GM19240 (cell line): ENCODE measurements around the gene PAPPA2.

Source experiments
- DNase-seq: peaks from one replicate; pipeline ENCODE4 v3.0.0; 2011; ENCODE audit warnings: low spot score; ENCODE audit not compliant: insufficient read length

Gene PAPPA2

DNA sequence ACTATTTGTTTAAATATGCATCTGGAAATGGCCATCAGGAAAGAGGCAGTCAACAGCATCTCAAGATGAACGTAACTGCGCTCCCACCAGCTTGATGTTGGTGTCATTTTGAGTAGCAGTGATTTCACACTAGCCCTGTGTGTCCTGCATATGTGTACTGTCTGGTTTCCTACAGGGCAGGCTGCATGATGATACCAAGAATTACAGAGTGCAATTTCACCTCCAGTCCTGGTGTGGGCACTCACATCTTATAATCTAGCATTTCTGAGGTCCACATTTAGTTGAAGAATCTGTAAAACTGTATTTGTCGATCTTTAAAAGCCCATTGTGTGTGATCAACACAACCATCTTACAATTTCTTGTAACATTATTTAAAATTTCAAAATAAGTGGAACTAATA lies 336.4 kb downstream of the PAPPA2 start:
- DNase-seq, result no peak

- no peak for DNase-seq
Measured at GRCh38 chr1:176800978-176801513, 338.1 kb downstream of the PAPPA2 start.

DNA sequence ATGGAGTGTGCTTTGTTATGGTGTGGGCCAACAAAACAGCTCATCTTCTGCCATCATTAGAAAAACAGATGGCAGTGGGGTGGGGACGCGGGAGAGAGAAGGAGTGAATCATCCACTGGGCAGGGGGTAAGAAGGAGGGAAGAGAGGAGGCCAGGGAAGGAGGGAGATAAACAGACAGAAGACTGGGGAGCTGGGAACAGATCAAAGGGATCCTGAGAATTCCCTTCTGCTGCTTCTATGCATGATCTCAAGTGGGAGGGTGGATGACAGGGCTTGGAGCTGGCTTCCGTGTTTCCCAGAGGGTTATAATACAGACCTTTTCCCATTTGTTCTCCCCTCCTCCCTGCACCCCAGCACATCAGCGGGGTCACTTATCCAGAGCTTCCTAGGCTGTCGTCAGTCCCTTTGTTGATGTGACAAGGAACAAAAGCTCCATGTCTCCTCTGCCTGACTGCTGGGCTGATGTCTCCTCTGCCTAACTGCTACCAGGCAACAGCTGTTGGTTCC lies 338.6 kb downstream of the PAPPA2 start:
- DNase-seq, result no peak

DNA sequence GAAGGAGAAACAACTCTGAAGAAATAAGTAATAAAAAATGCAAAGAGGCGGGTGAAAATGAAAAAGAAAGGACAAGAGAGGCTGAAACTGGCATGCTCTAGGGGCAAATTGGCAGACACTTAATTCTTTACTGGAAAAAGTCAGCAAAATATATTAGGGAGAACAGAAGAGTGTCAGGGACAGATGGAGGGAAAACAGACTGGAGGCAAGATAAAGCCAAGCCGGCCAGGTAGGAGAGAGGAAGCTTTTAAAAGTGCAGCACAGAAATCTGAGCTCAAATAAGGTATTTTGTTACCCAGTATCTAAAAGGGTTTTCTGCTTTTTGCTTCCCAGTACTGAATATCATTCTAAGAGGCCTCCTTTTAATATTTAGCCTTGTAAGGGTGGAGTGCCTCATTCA lies 339.3 kb downstream of the PAPPA2 start:
- DNase-seq, result no peak

DNA sequence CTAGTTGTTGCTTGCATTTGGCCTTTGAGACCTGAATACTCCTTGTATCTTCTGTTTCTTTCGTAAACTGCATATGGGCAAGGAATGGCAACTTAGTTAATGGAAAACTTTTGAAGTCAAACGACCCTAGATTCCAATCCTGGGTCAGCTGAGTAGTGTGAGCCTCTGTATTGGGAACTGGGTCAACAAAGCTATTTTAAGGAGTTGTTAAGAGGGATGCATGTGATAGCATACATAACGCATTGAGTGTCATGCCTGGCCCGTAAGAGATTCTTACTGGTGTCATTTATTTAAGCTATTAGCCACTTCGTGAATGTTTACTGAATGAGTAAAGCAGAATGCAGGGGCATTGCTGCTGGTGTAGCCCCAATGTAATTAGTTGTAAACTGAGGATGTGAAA lies 340.1 kb downstream of the PAPPA2 start:
- DNase-seq, result no peak

GRCh38 chr1:176803596-176803995 lies 340.6 kb downstream of the PAPPA2 start:
- no peak for DNase-seq

DNA sequence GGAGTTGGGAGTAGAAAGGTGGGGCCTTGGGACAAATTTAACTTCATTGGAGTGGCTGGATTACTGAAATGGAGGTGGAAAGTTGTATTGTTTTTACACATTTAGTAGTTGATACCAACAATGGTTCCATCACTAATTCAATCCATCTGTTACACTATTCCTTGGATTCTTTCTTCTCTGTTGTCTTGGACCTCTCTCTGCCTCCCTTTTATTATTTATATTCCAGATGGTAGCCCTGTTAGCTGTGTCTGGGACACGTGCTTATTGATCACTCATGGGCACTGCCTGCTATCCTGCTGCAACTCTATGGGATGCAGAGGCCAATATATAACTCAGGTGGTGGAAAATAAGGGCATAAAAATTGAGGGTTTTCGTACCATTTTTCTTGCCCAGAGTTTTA lies 346.3 kb downstream of the PAPPA2 start:
- no peak for DNase-seq

DNA sequence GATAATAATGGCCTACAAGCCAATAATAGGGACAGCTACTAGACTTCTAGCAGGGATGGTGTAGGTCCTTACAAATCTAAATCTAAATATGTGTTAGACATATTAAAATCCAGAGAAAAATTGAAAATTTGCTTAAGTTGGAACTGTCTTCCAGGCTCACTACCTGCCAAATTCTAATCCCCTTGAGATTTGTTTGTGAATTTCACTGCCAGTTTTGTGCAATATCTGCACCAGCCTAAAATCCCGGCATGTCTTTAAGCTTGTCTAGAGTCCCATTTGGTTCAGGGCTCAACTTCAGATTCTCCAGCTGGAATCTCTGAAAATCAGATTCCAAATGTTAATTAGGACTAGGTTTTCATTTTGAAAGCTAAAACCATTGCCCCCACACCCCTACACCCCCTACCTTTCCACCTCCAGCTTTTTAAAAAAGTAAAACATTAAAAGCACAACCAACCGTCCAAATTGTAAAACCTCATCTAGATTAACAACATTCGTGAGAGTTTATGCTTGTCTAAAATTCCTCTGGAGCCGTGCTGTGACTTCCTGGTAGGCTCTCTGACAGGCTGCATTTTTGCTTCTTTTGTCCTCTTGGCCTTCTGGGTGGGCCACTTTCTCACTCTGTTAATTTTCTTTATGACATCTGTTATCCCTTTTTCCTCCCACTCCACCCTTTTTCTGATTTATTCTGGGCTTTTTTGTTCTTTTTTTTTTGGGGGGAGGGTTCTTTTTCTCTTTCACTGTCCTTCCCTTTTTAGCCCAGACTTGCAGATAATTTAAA lies 348.7 kb downstream of the PAPPA2 start:
- no peak for DNase-seq

GRCh38 chr1:176815621-176816020 lies 352.6 kb downstream of the PAPPA2 start:
- no peak for DNase-seq

DNA sequence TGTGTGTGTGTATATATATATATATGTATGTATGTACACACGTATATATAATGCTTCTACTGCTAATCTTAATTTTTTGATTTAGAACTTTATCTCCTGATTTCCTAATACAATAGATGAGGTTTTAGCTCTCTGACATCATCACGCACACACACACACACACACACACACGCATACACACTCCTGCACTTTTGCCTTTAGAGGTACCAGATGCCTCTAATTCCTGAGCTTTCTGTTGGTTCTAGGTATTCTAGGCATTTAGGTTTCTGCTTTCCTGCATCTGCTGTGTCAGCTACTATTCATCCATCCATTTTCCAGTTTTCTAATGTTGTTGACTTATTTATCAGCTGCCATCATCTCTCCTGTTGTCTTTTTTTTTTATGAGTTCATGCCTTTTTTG lies 353.3 kb downstream of the PAPPA2 start:
- no peak for DNase-seq

DNA sequence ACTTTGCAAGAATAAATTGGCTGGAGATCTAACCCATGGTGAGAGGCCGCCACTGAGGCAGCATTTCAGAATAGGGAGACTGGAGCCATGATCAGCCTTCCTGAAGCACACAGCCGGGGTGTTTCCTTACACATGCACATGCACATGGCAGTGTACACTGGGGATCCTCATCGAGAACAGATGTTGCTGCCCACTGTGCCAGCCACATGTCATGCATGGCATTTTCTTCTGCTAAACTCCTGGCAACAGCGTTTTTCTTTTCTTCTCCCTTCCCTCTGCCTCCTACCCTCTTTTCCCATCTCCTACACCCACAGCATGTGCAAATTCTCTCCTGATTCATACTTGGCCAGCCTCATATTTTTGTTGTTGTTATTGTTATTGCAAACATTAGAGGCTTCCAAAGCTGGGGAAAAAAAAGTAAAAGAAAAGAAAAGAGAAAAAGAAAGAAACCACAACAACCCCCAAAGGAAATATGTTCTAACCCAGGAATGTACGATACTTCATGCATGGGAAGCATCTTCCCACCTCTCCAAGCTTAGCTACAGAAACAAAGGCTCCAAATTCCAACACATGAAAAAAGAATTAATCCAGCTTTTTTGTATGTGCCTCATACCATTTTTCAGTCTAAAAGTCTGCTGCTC lies 357.5 kb downstream of the PAPPA2 start:
- no peak for DNase-seq

DNA sequence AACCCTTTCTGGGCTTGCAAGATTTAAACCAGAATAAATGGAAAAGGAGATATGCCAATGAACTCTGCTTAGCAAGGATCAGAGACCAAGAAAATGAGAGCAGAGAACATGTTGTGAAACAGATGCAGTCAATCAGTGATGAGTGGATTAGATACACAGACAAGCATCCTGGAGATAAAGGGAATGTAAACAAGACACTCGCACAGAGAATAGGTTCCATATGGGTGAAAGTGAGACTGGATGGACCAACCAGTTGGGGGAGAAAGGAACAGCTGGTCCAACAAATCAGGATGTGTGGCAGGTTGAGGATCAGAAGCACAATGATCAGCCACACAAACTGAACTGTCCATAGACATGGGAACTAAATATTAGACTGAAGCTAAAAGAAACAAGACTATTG lies 363.3 kb downstream of the PAPPA2 start:
- no peak for DNase-seq

DNA sequence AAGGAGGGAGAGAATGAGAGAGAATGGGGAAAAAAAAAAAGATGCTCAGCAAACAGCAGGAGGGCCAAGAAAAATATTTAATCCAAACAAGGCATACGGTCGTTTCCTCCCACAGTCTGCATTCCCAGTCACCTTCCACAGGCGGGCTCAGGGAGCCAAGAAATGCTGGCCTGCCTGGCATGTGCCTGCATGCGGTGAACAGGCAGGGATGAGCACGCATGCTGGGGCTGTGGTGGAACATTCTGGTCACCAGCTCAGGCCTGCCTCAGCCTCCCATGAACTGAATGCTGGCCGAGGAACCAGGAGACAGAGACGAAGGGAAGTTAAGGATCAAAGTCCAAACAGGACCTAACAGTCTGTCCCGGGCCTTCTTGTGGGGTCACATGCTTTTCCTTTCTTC lies 366.3 kb downstream of the PAPPA2 start:
- no peak for DNase-seq

DNA sequence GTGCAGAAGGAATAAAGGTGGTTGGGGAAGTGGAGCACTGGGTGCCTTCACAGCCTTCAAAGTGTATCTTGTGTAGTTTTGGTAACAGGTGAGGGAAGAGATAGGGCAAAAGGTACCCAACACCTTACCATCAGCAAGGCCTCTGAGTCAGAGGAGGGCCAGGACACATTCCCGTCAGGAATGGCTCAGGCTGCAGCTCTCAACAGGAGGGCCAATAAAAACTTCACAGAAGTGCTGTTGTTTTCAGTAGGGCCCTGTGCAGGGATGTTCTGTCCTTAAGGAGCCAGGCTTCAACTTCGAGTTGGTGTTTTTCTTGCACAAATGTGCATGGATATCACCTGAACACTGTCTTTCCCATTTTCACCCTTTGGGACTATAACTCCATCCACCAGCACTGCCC lies 368.2 kb downstream of the PAPPA2 start:
- no peak for DNase-seq

- DNase-seq, result no peak
Measured at GRCh38 chr1:176837708-176838107, 374.7 kb downstream of the PAPPA2 start.

DNA sequence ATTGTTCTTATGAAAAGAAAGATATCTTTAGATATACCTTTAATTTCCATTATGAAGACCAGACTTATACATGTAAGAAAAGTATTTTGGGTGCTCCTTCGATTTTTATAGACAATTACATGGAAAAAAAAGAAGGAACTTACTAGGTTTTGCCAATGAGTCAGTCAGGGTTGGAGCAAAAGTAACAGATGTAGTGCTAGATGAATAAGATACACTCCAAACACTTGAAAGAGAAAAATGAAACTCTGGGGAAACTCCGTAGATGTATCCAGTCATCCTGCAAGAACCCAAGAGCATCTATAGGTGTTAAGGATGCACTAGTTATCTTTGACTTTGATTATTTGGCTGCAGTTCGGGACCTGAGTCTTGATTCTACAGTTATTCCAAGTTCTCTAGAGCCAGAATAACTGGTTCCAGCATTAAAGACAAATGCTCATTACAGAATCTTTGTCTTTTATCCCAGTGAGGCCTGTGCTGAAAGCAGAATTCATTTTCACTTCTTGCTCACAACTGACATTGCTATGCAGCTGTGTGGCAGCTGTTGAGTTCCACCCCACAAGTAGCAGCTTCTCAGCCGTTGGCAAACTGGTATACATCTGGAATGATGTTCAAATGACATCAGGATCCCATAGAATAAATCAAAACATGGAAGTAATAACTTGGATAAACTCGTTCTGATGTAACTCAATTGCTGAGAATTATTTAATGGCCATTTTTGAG lies 375.5 kb downstream of the PAPPA2 start:
- DNase-seq, result no peak

DNA sequence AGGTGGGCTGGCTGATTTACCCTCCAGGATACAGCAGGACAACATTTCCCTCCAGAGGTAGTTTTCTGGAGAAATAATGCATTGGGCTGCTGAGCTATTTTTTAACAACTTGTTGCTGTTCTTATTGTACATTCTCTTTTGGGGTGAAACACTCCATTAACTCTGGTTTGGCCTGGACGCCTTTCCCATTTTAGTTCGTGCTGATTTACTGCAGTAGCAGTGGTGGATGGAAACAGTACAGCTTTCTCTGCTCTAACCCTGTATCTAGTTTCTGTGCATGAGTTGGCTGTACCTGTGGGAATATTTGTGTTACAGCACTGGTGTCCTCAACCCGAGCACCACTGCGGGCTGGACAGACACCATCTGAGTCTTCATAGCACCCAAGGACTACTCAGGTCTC lies 376.2 kb downstream of the PAPPA2 start:
- DNase-seq, result no peak

DNA sequence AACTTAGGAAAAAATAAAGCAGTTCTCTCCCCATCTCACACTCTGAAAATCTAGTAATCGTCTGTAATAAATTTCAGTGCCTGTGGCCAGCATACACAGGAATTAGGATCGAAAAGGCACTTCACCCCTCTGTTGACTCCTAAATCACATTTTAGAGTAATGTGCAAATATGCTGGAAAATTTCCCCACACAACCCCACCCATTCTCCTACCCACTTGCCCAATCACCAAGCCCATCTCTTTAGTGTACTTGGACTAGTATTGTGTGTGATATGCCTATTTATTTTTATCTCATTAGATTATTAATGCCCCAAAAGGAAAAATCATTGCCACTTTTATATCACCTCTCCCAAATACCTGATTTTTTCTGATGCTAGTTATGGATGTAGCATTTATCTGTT lies 378.3 kb downstream of the PAPPA2 start:
- DNase-seq, result no peak

DNA sequence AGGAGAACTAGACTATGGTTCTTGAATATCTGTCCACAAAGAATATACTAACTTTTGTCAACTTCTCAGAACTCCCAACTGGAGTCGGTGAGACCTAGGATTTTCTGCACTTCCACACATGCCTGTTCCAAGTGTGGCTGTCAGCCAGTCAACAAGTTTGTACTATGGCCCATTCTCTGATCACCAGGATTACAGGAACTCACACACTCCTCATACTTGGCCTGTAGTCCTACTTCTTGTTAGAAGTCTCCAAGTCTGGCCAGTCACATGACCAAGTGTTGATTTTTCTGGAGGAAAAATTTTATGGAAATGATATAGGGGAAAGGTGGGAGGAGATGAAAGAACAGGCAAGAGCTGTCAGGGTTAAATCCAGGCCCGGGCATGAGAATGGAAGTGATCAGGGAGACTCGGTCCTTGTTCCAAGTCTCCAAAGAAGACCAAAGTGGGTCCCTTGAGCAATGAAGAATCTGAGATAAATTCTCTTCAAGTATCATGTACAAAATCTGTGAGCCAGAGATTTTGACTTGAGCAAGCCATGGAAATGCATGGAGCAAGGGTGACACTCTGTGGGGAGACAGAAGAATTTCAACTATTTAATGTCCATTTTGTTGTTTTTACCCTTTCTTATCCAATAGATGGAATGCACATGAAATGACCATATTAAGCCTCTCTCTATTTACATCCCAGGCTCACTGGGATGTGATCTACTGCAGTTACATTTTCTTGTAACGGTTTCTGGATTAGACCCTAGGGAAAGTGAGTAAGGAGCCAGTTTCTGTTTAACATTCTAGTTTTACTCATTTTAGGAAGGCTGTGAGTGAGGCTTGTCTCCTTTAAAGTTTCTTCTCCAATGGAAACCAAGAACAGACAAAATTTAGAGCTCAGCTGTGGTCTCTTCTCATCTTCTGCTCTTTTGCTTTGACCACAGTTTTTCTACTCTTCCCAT lies 380.6 kb downstream of the PAPPA2 start:
- no peak for DNase-seq

GRCh38 chr1:176847052-176847451 lies 384.1 kb downstream of the PAPPA2 start:
- no peak for DNase-seq

DNA sequence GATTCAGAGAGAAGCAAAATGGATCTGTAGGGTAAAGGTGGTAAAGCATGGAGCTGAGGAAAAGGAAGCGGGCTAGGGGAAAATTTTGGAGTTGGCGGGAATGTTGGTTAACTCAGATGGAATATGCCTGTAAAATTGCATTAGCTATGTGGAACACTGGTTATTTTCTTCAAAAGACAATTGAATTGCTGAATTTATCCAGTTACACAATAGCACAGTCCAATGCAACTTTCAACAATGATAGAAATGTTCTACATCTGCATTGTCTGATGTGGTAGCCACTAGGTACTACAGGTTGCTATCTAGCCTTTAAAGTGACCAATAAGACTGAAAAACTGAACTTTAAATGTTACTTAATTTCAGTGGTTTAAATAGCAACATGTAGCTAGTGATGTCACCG lies 386.3 kb downstream of the PAPPA2 start:
- no peak for DNase-seq
